Transverse colon (tissue), 4 donors: ENCODE data around the gene RTF1. TPM values are rescaled to one million over a fixed set of nuclear protein-coding genes. Genes with fewer than 3 reads are reported as not detected.

Source experiments
- DNase-seq: peaks from one replicate; pipeline ENCODE4 v3.0.0-alpha.2; 2019
- H3K27ac ChIP-seq, 4 donors: fragments of 200-600 bp; sonication (generic); 2 replicates each; pipeline ENCODE4 v1.5.1; 2016 to 2018; ENCODE audit warnings: inconsistent platforms in 4 of 4
- H3K27me3 ChIP-seq: fragments of 200-600 bp; sonication (generic); 2 replicates; pipeline ENCODE4 v1.5.1; 2017; ENCODE audit warnings: inconsistent platforms
- H3K36me3 ChIP-seq, 4 donors: fragments of 200-600 bp; sonication (generic); 2 replicates each; pipeline ENCODE4 v1.5.1; 2017 to 2019; ENCODE audit warnings: inconsistent platforms in 4 of 4
- H3K4me1 ChIP-seq, 4 donors: fragments of 200-600 bp; sonication (generic); 2 replicates each; pipeline ENCODE4 v1.5.1; 2017 to 2020; ENCODE audit warnings: inconsistent platforms in 4 of 4
- H3K4me3 ChIP-seq, 4 donors: fragments of 200-600 bp; sonication (generic); 1 replicate in 1 of 4; 2 replicates in 3 of 4; pipeline versions ENCODE4 v1.5.1 to v1.6.1; 2017 to 2019; ENCODE audit warnings: inconsistent platforms in 4 of 4
- H3K9me3 ChIP-seq, 2 donors: fragments of 200-600 bp; sonication (generic); 2 replicates each; pipeline ENCODE4 v1.5.1; 2017 to 2019; ENCODE audit warnings: inconsistent platforms in 2 of 2
- EP300 ChIP-seq: sonication (generic); formaldehyde crosslinking; IDR thresholded peaks from one replicate; pipeline ENCODE4 v1.6.1; 2017; ENCODE audit warnings: antibody characterized with exemption, low read depth
- POLR2A ChIP-seq: fragments of 450-650 bp; IDR thresholded peaks from one replicate; pipeline ENCODE4 v1.6.1; 2016; ENCODE audit warnings: antibody characterized with exemption, mild to moderate bottlenecking, moderate library complexity
- POLR2AphosphoS5 ChIP-seq, 3 donors: sonication (generic); formaldehyde crosslinking; IDR thresholded peaks; one replicate each; pipeline ENCODE4 v1.6.1; 2016; ENCODE audit warnings: antibody characterized with exemption in 3 of 3
- WGBS, 2 donors: methylation state at CpG; one replicate each; pipeline ENCODE4 v1.1.5; 2018; ENCODE audit warnings: low coverage in 1 of 2; 5-methylcytosine and 5-hydroxymethylcytosine counted together
- in situ Hi-C, 4 donors: fragments of 200-750 bp; cut with MboI; loops; one replicate each; pipeline versions ENCODE4 v1.15.0 to v1.15.1; 2017; ENCODE audit warnings: low sequenced_read_pairs in 3 of 4, low pct_ligation_motif_present in 1 of 4, low pct_unique_long_range_greater_than_20kb in 1 of 4
- intact Hi-C: fragments of 100-400 bp; cut with DNase I; formaldehyde crosslinking; loops from one replicate; pipeline ENCODE4 v1.15.1; 2023; ENCODE audit warnings: low total_unique reads
- total RNA-seq, 4 donors: library from RNA; depleted of rRNA; stranded (reverse); fragments of >200 nt; gene quantifications; one replicate each; pipeline ENCODE4 v1.1.0, GENCODE V29; 2016
- TF ChIP-seq, protein P1 (sequence below), 5 experiments: fragments of 200-600 bp in 3 of 5; fragments of 450-650 bp in 2 of 5; sonication (generic) in 3 of 5; IDR thresholded peaks; 1 replicate in 2 of 5; 2 replicates in 3 of 5; pipeline ENCODE4 v1.5.1; 2016 to 2017; ENCODE audit warnings: antibody characterized with exemption in 5 of 5, inconsistent platforms in 3 of 5, mild to moderate bottlenecking in 2 of 5, moderate library complexity in 1 of 5

RTF1 gene
- total RNA-seq, 4 donors from 2014 or later, result 10.7 to 23.2 (median 17.6) TPM

- H3K4me1 ChIP-seq, result peaks cover 0 to 16% (median 9%) of the 10 kb centered on the region in 4 donors
- WGBS, 2 donors, result 85% methylated on average over 11 of the region's 11 CpGs; no CpG with 5 or more reads in 1 of the 2 donors
- no peak for TF ChIP-seq POLR2AphosphoS5 (IDR thresholded peaks at IDR 0.05)
- no peak for TF ChIP-seq EP300
- TF ChIP-seq POLR2A, result no peak
- TF ChIP-seq, protein P1, sequence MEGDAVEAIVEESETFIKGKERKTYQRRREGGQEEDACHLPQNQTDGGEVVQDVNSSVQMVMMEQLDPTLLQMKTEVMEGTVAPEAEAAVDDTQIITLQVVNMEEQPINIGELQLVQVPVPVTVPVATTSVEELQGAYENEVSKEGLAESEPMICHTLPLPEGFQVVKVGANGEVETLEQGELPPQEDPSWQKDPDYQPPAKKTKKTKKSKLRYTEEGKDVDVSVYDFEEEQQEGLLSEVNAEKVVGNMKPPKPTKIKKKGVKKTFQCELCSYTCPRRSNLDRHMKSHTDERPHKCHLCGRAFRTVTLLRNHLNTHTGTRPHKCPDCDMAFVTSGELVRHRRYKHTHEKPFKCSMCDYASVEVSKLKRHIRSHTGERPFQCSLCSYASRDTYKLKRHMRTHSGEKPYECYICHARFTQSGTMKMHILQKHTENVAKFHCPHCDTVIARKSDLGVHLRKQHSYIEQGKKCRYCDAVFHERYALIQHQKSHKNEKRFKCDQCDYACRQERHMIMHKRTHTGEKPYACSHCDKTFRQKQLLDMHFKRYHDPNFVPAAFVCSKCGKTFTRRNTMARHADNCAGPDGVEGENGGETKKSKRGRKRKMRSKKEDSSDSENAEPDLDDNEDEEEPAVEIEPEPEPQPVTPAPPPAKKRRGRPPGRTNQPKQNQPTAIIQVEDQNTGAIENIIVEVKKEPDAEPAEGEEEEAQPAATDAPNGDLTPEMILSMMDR (IDR thresholded peaks at IDR 0.05), result no peak
- in situ Hi-C loops (no loop called here), intact Hi-C loops (no loop called here)
- H3K27ac ChIP-seq, result peak overlapping the region in 2 of 4 donors; percentile 68 to 74
- H3K27me3 ChIP-seq, result no peaks in the 10 kb centered on the region
- no peak for DNase-seq
- H3K4me3 ChIP-seq, result no peak overlapping the region
- peaks cover 0 to 59% (median 26%) of the 10 kb centered on the region in 4 donors for H3K36me3 ChIP-seq
- no peaks in the 10 kb centered on the region for H3K9me3 ChIP-seq
Observed at GRCh38 chr15:41473418-41473817, 56.5 kb downstream of the RTF1 start.

GRCh38 chr15:41474436-41474835 is 57.5 kb downstream of the RTF1 start:
- 69% methylated on average over 8 of the region's 8 CpGs; no CpG with 5 or more reads in 1 of the 2 donors for WGBS, 2 donors
- DNase-seq, result peak; percentile 36
- Histone ChIP-seq H3K9me3 (no peaks in the 10 kb centered on the region), H3K4me3 (no peak overlapping the region), H3K27me3 (no peaks in the 10 kb centered on the region), H3K36me3 (peaks cover 0 to 69% (median 26%) of the 10 kb centered on the region in 4 donors), H3K27ac (peak overlapping the region; percentile 60 to 74 (median 70)), H3K4me1 (peaks cover 0 to 16% (median 9%) of the 10 kb centered on the region in 4 donors)
- TF ChIP-seq, protein P1 (IDR thresholded peaks at IDR 0.05), result no peak
- TF ChIP-seq POLR2A, result no peak
- no peak for TF ChIP-seq EP300
- no peak for TF ChIP-seq POLR2AphosphoS5 (IDR thresholded peaks at IDR 0.05)
- in situ Hi-C loops (no loop called here), intact Hi-C loops (no loop called here)

GRCh38 chr15:41474941-41475340 is 58.0 kb downstream of the RTF1 start:
- H3K27me3 ChIP-seq, result no peaks in the 10 kb centered on the region
- peaks cover 0 to 68% (median 26%) of the 10 kb centered on the region in 4 donors for H3K36me3 ChIP-seq
- peak; percentile 60 for DNase-seq
- TF ChIP-seq POLR2A (no peak), EP300 (no peak), POLR2AphosphoS5 (IDR thresholded peaks at IDR 0.05) (peak in 2 of 3 donors; percentile 18 to 36)
- TF ChIP-seq, protein P1 (IDR thresholded peaks at IDR 0.05), result peak in 1 of 5 experiments; percentile 23
- peak overlapping the region; percentile 60 to 74 (median 70) for H3K27ac ChIP-seq
- in situ Hi-C loops, result no loop called here
- WGBS, 2 donors, result 68 to 73% methylated on average over 2 of the region's 2 CpGs
- H3K9me3 ChIP-seq, result no peaks in the 10 kb centered on the region
- intact Hi-C loops, result no loop called here
- no peak overlapping the region for H3K4me3 ChIP-seq
- H3K4me1 ChIP-seq, result peaks cover 0 to 16% (median 9%) of the 10 kb centered on the region in 4 donors

- no peak for TF ChIP-seq POLR2AphosphoS5 (IDR thresholded peaks at IDR 0.05)
- no peak for TF ChIP-seq EP300
- TF ChIP-seq, protein P1 (IDR thresholded peaks at IDR 0.05), result no peak
- TF ChIP-seq POLR2A, result no peak
- H3K27ac ChIP-seq, result no peak overlapping the region
- no peak overlapping the region for H3K4me3 ChIP-seq
- peaks cover 0 to 27% (median 13%) of the 10 kb centered on the region in 4 donors for H3K4me1 ChIP-seq
- H3K27me3 ChIP-seq, result no peaks in the 10 kb centered on the region
- H3K9me3 ChIP-seq, result no peaks in the 10 kb centered on the region
- H3K36me3 ChIP-seq, result peaks cover 0 to 64% (median 24%) of the 10 kb centered on the region in 4 donors
- intact Hi-C loops, result no loop called here
- no peak for DNase-seq
- WGBS, 2 donors, result 91 to 96% methylated on average over 5 of the region's 5 CpGs
- in situ Hi-C loops, result no loop called here
Observed at GRCh38 chr15:41476416-41477048, 59.6 kb downstream of the RTF1 start.
